ENCODE data around the gene FOXL3.

DNA sequence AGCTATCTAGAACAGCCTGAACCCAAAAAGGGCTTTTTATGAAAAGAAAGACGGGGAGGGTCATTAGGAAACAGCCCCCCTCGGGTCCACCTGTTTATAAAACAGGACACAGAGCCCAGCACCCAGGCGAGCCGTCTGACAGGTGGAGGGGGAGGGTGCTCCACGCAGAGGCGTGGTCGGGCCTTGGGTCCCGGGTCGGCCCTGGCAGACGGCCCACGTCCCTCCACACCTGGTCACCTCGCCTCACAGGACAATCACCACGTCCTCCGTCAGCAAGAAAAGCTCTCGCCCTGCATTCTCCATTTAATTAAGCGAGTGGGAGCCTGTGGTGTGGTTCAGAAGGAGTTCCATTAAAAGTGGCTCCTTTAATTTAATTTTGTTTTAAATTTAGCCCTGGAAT lies 42.3 kb upstream of the FOXL3 start:
- TF ChIP-seq YY1 (IDR thresholded peaks at IDR 0.05; ENCODE audit: low read depth) (no peak), EP300 (IDR thresholded peaks at IDR 0.05; ENCODE audit: borderline replicate concordance) (no peak), RAD21 (IDR thresholded peaks at IDR 0.05; ENCODE audit: low read depth) (no peak), EGR1 (IDR thresholded peaks at IDR 0.05) (no peak), TCF12 (IDR thresholded peaks at IDR 0.05; ENCODE audit: low read depth) (no peak), CEBPB (IDR thresholded peaks at IDR 0.05) (no peak)
- TF ChIP-seq, protein P1, sequence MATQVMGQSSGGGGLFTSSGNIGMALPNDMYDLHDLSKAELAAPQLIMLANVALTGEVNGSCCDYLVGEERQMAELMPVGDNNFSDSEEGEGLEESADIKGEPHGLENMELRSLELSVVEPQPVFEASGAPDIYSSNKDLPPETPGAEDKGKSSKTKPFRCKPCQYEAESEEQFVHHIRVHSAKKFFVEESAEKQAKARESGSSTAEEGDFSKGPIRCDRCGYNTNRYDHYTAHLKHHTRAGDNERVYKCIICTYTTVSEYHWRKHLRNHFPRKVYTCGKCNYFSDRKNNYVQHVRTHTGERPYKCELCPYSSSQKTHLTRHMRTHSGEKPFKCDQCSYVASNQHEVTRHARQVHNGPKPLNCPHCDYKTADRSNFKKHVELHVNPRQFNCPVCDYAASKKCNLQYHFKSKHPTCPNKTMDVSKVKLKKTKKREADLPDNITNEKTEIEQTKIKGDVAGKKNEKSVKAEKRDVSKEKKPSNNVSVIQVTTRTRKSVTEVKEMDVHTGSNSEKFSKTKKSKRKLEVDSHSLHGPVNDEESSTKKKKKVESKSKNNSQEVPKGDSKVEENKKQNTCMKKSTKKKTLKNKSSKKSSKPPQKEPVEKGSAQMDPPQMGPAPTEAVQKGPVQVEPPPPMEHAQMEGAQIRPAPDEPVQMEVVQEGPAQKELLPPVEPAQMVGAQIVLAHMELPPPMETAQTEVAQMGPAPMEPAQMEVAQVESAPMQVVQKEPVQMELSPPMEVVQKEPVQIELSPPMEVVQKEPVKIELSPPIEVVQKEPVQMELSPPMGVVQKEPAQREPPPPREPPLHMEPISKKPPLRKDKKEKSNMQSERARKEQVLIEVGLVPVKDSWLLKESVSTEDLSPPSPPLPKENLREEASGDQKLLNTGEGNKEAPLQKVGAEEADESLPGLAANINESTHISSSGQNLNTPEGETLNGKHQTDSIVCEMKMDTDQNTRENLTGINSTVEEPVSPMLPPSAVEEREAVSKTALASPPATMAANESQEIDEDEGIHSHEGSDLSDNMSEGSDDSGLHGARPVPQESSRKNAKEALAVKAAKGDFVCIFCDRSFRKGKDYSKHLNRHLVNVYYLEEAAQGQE (IDR thresholded peaks at IDR 0.05; ENCODE audit: low read depth), result no peak
